ENCODE measurements around the gene PARL.

The PARL gene

DNA sequence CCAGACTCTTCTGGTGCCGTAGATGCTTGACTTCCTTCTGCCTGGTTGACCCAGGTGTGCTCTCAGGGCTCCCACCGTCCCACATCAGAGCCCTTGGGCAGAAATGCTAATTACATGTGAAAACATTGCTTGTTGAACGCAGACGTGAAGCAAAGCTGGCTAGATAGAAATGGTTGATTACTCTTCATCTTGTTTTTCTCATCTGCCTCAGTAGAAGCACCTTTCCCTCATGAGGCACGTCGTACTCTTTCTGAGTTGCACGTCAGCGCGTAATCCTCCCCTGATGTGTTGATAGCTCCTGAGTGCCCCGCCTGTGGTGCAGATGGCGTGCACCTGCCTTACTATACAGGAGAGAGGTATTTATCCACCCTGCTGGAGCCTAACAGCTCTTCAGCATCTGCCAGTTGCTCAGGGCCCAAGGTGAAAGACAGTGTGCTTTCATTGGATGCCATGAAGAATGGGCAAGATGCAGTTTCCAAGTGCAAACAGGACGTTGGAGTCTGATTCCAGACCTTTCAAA lies 77.4 kb downstream of the PARL start:
- Histone ChIP-seq H3K27me3 (no peaks in the 10 kb centered on the region), H3K4me3 (ENCODE audit: low read depth in 1 of 2, low read length in 1 of 2) (no peak overlapping the region), H3K9me3 (no peaks in the 10 kb centered on the region), H3K4me1 (ENCODE audit: control insufficient read depth in 1 of 2, insufficient read depth in 1 of 2, low read depth in 1 of 2, low read length in 1 of 2) (no peaks in the 10 kb centered on the region), H3K36me3 (peaks cover 91% of the 10 kb centered on the region), H3K27ac (no peak overlapping the region)
- TF ChIP-seq CTCF (IDR thresholded peaks at IDR 0.05), result no peak

DNA sequence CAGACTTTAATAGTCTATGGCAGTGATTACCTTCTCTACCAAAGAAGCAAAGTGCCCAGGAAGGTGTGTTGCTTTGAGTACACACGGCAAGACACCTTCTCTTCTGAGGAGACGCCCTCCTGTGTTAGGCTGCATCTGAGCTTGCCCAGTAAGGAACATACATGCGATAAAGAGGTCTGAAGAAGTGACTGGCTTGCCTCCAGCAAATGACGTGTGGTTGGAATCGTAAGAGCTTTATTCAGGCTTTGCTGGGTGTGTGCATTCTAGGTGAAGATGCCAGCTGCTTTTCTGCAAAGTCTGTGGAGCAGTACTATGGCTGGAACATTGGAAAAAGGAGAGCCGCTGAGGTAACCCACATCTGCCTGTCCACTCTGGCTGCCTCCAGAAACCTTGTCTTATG lies 81.7 kb downstream of the PARL start:
- Histone ChIP-seq H3K36me3 (peaks cover 92% of the 10 kb centered on the region), H3K9me3 (no peaks in the 10 kb centered on the region)
- no peak for TF ChIP-seq CTCF (IDR thresholded peaks at IDR 0.05)

DNA sequence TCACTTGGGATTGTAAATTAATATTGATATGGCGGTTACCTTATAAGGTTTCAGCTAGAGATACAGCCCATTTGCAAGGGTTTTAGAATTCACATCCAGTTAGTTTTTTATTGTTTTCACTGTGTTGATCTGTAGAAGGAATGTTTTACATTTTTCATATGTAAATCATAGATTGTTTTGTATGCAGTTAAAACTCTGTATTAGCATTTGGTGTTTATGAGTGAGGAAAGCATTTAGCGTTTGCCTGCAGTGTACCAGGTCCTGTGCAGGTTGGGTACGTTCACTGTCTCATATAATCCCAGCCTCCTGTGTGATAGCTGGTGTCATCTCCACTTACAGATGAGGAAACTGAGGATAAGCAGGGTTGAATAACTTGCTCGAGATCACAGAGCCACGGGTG lies 83.1 kb downstream of the PARL start:
- no peak for TF ChIP-seq CTCF (IDR thresholded peaks at IDR 0.05)
- no peaks in the 10 kb centered on the region for H3K27me3 ChIP-seq
- H3K27ac ChIP-seq, result no peak overlapping the region
- peaks cover 83% of the 10 kb centered on the region for H3K36me3 ChIP-seq
- no peak overlapping the region for H3K4me3 ChIP-seq (ENCODE audit: low read depth in 1 of 2, low read length in 1 of 2)
- no peaks in the 10 kb centered on the region for H3K9me3 ChIP-seq
- no peaks in the 10 kb centered on the region for H3K4me1 ChIP-seq (ENCODE audit: control insufficient read depth in 1 of 2, insufficient read depth in 1 of 2, low read depth in 1 of 2, low read length in 1 of 2)

More for the DNA sequence above, 81.7 kb downstream of the PARL start:
- Histone ChIP-seq H3K4me3 (ENCODE audit: low read depth in 1 of 2, low read length in 1 of 2) (no peak overlapping the region), H3K27me3 (no peaks in the 10 kb centered on the region), H3K4me1 (ENCODE audit: control insufficient read depth in 1 of 2, insufficient read depth in 1 of 2, low read depth in 1 of 2, low read length in 1 of 2) (no peaks in the 10 kb centered on the region), H3K27ac (no peak overlapping the region)

DNA sequence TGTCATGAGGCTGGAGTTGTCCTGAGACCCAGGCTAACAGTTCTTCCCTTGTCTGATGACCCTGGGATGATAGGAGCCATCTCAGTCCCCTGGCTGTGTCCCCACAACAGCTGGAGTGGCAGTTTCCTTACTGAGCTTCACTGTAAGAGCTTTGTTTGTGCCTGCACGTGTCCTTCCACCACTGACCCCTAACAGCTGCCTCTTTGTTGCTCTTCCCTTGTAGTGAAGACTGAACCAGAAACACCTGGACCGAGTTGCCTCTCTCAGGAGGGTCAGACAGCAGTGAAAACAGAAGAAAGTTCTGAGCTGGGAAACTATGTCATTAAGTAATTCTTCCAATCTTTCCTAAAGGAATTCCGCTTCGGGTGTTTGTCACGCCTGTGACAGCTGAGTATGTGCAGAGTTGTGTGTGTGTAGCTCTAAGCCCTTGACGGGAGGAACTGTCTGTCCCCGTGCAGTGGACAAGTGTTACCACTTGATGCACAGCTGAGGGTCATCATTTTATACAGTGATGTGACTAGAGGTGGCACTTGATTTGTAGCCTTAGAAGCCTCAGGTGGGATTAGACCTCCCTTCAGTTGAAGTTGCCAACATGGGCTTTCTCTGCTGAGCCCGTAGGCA lies 84.3 kb downstream of the PARL start:
- peaks cover 72% of the 10 kb centered on the region for H3K36me3 ChIP-seq
- no peaks in the 10 kb centered on the region for H3K27me3 ChIP-seq
- H3K4me3 ChIP-seq (ENCODE audit: low read depth in 1 of 2, low read length in 1 of 2), result no peak overlapping the region
- H3K4me1 ChIP-seq (ENCODE audit: control insufficient read depth in 1 of 2, insufficient read depth in 1 of 2, low read depth in 1 of 2, low read length in 1 of 2), result no peaks in the 10 kb centered on the region
- H3K27ac ChIP-seq, result no peak overlapping the region
- no peaks in the 10 kb centered on the region for H3K9me3 ChIP-seq
- TF ChIP-seq CTCF (IDR thresholded peaks at IDR 0.05), result no peak

DNA sequence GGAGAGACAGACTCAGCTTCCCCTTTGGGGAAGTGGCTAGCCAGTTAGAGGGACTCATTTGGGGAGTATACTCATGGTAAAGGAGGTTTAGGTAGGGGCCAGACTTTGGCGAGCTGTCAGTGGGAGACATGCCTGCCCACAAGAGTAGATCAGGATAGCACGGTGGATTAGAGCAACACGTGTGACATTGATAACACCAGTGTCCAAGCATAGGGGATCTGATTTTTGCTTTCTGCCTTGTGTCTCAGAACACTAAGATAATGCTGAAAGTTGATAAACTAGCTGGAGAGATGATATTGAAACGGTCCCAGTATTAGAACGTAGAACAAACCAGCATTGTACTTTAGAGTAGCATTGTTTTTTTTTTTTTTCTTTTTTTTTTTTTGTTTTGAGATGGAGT lies 85.2 kb downstream of the PARL start:
- peaks cover 66% of the 10 kb centered on the region for H3K36me3 ChIP-seq
- no peak overlapping the region for H3K27ac ChIP-seq
- H3K27me3 ChIP-seq, result no peaks in the 10 kb centered on the region
- TF ChIP-seq CTCF (IDR thresholded peaks at IDR 0.05), result no peak
- H3K9me3 ChIP-seq, result no peaks in the 10 kb centered on the region
- no peaks in the 10 kb centered on the region for H3K4me1 ChIP-seq (ENCODE audit: control insufficient read depth in 1 of 2, insufficient read depth in 1 of 2, low read depth in 1 of 2, low read length in 1 of 2)
- no peak overlapping the region for H3K4me3 ChIP-seq (ENCODE audit: low read depth in 1 of 2, low read length in 1 of 2)

All from neutrophil (primary cell).